DOHH2 (cell line): ENCODE measurements around the gene PHF20.

Experiments used
- EZH2phosphoT487 ChIP-seq: fragments of 200-600 bp; sonication (generic); IDR thresholded peaks from 2 replicates; pipeline ENCODE4 v1.6.1; 2017; ENCODE audit warnings: borderline replicate concordance, mild to moderate bottlenecking, antibody characterized with exemption, low read length, moderate library complexity, mixed read lengths
- TF ChIP-seq, protein P1 (sequence below): fragments of 200-600 bp; sonication (generic); IDR thresholded peaks from one replicate; pipeline ENCODE4 v1.5.1; 2014; ENCODE audit warnings: antibody characterized with exemption, mild to moderate bottlenecking, low read depth, low read length; ENCODE audit not compliant: poor library complexity, severe bottlenecking

DNA sequence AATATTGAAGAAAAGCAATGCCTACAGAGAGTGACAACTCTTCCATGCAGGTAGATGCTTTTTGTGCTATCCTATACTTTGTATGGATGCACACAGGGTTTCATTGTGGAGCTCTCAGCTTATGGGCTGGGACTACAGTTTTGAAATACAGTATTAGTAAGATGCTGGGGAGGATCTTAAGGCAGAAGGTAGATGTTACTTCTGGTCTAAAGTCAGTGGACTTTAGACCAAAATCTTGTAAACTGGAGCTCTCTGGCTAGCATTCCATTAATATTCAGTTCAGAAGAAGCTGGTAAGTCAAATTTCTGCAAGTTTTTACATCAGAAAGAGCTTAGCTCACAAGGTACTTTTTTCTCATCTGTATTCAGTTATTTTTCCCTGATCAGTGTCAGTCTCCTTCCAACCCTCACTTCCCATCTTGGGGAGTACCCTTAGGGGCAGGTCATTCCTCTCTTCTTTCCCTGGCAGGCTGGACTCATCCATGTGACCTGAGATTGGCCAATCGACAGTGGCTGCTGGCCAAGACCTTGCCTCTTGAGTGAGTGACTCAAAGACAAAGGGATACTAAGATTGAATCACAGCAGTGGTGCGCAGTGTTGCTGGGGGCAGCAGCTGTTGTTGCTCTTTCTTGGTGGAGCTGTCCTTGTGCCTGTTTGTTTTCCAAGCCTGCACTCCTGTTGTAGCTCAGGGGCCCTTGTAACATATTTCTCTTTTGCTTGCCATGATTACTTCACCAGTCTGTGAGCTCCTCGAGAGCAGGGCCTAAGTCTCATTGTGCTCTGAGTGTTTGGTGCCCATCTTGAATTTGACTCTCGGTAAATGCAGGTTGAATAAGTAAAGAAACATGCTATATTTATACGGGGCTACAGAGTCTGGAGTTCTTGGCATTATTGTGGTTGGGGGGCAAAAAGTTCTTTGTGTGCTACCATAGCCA is 2.8 kb upstream of the PHF20 start:
- TF ChIP-seq, protein P1, sequence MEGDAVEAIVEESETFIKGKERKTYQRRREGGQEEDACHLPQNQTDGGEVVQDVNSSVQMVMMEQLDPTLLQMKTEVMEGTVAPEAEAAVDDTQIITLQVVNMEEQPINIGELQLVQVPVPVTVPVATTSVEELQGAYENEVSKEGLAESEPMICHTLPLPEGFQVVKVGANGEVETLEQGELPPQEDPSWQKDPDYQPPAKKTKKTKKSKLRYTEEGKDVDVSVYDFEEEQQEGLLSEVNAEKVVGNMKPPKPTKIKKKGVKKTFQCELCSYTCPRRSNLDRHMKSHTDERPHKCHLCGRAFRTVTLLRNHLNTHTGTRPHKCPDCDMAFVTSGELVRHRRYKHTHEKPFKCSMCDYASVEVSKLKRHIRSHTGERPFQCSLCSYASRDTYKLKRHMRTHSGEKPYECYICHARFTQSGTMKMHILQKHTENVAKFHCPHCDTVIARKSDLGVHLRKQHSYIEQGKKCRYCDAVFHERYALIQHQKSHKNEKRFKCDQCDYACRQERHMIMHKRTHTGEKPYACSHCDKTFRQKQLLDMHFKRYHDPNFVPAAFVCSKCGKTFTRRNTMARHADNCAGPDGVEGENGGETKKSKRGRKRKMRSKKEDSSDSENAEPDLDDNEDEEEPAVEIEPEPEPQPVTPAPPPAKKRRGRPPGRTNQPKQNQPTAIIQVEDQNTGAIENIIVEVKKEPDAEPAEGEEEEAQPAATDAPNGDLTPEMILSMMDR = no peak
- TF ChIP-seq EZH2phosphoT487 = no peak
